Gastrocnemius medialis (tissue), 4 donors: Measurements from ENCODE around the gene RHOV.

Source experiments
- POLR2A ChIP-seq, 2 donors: fragments of 450-650 bp; IDR thresholded peaks; one replicate each; pipeline ENCODE4 v1.6.1; 2017; ENCODE audit warnings: antibody characterized with exemption in 2 of 2, mild to moderate bottlenecking in 2 of 2, moderate library complexity in 2 of 2
- TF ChIP-seq, protein P1 (sequence below), 5 experiments: fragments of 450-650 bp in 3 of 5; fragments of 200-600 bp in 2 of 5; sonication (generic) in 2 of 5; IDR thresholded peaks in 4 of 5; conservative IDR thresholded peaks in 1 of 5; 1 replicate in 4 of 5; 2 replicates in 1 of 5; pipeline ENCODE4 v1.5.1; 2016 to 2019; ENCODE audit warnings: antibody characterized with exemption in 5 of 5, mild to moderate bottlenecking in 3 of 5, moderate library complexity in 3 of 5

- no peak for TF ChIP-seq POLR2A (IDR thresholded peaks at IDR 0.05)
- TF ChIP-seq, protein P1, sequence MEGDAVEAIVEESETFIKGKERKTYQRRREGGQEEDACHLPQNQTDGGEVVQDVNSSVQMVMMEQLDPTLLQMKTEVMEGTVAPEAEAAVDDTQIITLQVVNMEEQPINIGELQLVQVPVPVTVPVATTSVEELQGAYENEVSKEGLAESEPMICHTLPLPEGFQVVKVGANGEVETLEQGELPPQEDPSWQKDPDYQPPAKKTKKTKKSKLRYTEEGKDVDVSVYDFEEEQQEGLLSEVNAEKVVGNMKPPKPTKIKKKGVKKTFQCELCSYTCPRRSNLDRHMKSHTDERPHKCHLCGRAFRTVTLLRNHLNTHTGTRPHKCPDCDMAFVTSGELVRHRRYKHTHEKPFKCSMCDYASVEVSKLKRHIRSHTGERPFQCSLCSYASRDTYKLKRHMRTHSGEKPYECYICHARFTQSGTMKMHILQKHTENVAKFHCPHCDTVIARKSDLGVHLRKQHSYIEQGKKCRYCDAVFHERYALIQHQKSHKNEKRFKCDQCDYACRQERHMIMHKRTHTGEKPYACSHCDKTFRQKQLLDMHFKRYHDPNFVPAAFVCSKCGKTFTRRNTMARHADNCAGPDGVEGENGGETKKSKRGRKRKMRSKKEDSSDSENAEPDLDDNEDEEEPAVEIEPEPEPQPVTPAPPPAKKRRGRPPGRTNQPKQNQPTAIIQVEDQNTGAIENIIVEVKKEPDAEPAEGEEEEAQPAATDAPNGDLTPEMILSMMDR (IDR thresholded peaks at IDR 0.05 in 4 of 5, conservative IDR thresholded peaks at IDR 0.05 in 1 of 5) = no peak
Measured at GRCh38 chr15:40872791-40873693, 992 bp downstream of the RHOV start.
